Coronary artery (tissue), 2 donors: ENCODE data around the gene VWA8.

Experiments used
- DNase-seq: peaks from one replicate; pipeline ENCODE4 v3.0.0-alpha.2; 2017; ENCODE audit warnings: low spot score
- H3K27ac ChIP-seq, 2 donors: fragments of 200-600 bp; sonication (generic); one replicate each; pipeline ENCODE4 v1.5.1; 2016 to 2019
- H3K4me3 ChIP-seq: fragments of 200-600 bp; sonication (generic); 2 replicates; pipeline ENCODE4 v1.5.1; 2016; ENCODE audit warnings: mild to moderate bottlenecking, moderate library complexity
- CTCF ChIP-seq: fragments of 200-600 bp; sonication (generic); IDR thresholded peaks from one replicate; pipeline ENCODE4 v1.5.1; 2019; ENCODE audit warnings: antibody characterized with exemption

The VWA8 gene

GRCh38 chr13:41697578-41697977 is 263.3 kb downstream of the VWA8 start:
- Histone ChIP-seq H3K4me3 (no peak overlapping the region), H3K27ac (no peak overlapping the region)
- no peak for TF ChIP-seq CTCF
- no peak for DNase-seq

GRCh38 chr13:41696163-41697003 is 264.5 kb downstream of the VWA8 start:
- no peak for DNase-seq
- H3K27ac ChIP-seq: peak overlapping the region; percentile 53 to 59
- no peak overlapping the region for H3K4me3 ChIP-seq
- no peak for TF ChIP-seq CTCF

- no peak for TF ChIP-seq CTCF
- DNase-seq: peak; percentile 79
- Histone ChIP-seq H3K27ac (peak overlapping the region; percentile 59 to 69), H3K4me3 (no peak overlapping the region)
These were observed 266.2 kb downstream of the VWA8 start for GRCh38 chr13:41694545-41695301.

GRCh38 chr13:41693434-41693833 is 267.5 kb downstream of the VWA8 start:
- DNase-seq: no peak
- TF ChIP-seq CTCF: no peak
- H3K4me3 ChIP-seq: no peak overlapping the region
- H3K27ac ChIP-seq: no peak overlapping the region

- no peak for TF ChIP-seq CTCF
- DNase-seq: no peak
These were observed 269.6 kb downstream of the VWA8 start for GRCh38 chr13:41691274-41691673.

GRCh38 chr13:41682766-41683165 is 278.1 kb downstream of the VWA8 start:
- Histone ChIP-seq H3K4me3 (no peak overlapping the region), H3K27ac (no peak overlapping the region)
- no peak for TF ChIP-seq CTCF
- no peak for DNase-seq

More at GRCh38 chr13:41691274-41691673, 269.6 kb downstream of the VWA8 start:
- H3K27ac ChIP-seq: no peak overlapping the region
- H3K4me3 ChIP-seq: no peak overlapping the region
